ENCODE measurements around the gene NTSR2.

GRCh38 chr2:11672407-11672806 lies 2.4 kb upstream of the NTSR2 start:
- no peak for TF ChIP-seq EZH2 (IDR thresholded peaks at IDR 0.05; ENCODE audit: low read depth, unreplicated experiment)
- TF ChIP-seq, protein P1, sequence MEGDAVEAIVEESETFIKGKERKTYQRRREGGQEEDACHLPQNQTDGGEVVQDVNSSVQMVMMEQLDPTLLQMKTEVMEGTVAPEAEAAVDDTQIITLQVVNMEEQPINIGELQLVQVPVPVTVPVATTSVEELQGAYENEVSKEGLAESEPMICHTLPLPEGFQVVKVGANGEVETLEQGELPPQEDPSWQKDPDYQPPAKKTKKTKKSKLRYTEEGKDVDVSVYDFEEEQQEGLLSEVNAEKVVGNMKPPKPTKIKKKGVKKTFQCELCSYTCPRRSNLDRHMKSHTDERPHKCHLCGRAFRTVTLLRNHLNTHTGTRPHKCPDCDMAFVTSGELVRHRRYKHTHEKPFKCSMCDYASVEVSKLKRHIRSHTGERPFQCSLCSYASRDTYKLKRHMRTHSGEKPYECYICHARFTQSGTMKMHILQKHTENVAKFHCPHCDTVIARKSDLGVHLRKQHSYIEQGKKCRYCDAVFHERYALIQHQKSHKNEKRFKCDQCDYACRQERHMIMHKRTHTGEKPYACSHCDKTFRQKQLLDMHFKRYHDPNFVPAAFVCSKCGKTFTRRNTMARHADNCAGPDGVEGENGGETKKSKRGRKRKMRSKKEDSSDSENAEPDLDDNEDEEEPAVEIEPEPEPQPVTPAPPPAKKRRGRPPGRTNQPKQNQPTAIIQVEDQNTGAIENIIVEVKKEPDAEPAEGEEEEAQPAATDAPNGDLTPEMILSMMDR (conservative IDR thresholded peaks at IDR 0.05; ENCODE audit: low read depth in 2 of 2): no peak
- TF ChIP-seq, protein P2, sequence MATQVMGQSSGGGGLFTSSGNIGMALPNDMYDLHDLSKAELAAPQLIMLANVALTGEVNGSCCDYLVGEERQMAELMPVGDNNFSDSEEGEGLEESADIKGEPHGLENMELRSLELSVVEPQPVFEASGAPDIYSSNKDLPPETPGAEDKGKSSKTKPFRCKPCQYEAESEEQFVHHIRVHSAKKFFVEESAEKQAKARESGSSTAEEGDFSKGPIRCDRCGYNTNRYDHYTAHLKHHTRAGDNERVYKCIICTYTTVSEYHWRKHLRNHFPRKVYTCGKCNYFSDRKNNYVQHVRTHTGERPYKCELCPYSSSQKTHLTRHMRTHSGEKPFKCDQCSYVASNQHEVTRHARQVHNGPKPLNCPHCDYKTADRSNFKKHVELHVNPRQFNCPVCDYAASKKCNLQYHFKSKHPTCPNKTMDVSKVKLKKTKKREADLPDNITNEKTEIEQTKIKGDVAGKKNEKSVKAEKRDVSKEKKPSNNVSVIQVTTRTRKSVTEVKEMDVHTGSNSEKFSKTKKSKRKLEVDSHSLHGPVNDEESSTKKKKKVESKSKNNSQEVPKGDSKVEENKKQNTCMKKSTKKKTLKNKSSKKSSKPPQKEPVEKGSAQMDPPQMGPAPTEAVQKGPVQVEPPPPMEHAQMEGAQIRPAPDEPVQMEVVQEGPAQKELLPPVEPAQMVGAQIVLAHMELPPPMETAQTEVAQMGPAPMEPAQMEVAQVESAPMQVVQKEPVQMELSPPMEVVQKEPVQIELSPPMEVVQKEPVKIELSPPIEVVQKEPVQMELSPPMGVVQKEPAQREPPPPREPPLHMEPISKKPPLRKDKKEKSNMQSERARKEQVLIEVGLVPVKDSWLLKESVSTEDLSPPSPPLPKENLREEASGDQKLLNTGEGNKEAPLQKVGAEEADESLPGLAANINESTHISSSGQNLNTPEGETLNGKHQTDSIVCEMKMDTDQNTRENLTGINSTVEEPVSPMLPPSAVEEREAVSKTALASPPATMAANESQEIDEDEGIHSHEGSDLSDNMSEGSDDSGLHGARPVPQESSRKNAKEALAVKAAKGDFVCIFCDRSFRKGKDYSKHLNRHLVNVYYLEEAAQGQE (IDR thresholded peaks at IDR 0.05; ENCODE audit: unreplicated experiment): no peak
